Pons (tissue), 1 donor: ENCODE measurements around the gene SPIB.
"Not testable (repeated sequence)": the region's sequence is repeated elsewhere in the genome, so short reads cannot be mapped to it uniquely, and the experiment has no call there.

Experiments used
- DNase-seq: peaks from one replicate; pipeline ENCODE4 v3.0.0-alpha.2; 2016; ENCODE audit warnings: low spot score

Gene SPIB

GRCh38 chr19:50418176-50419021 is at the start of gene SPIB:
SPIB (plus strand) TSS chr19:50418938; CDS start chr19:50418963, 25 bp downstream.
- no peak for DNase-seq

DNA sequence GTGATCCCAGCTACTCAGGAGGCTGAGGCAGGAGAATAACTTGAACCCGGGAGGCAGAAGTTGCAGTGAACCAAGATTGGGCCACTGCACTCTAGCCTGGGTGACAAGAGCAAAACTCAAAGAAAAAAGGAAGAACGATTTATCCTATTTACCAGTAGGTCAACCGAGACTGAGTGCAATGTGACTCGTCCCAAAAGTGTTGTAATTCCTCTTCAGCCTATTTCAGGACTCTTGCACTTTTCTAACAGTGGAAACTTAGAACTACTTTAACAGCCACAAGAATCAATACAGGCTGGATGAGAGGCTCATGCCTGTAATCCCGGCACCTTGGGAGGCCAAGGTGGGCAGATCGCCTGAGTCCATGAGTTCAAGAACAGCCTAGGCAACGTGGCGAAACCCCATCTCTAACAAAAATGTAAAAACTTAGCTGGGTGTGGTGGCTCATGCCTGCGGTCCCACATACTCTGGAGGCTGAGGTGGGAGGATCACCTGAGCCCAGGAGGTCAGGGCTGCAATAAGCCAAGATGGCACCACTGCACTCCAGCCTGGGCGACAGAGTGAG is 46.7 kb upstream of the SPIB start:
- DNase-seq = no peak

GRCh38 chr19:50376166-50377050 is 42.3 kb upstream of the SPIB start, which contains the start of gene NR1H2:
NR1H2 (plus strand) TSS chr19:50376457; CDS start chr19:50377606, 1,149 bp downstream.
- DNase-seq = peak; percentile 98

GRCh38 chr19:50377051-50377461 is 41.7 kb upstream of the SPIB start:
- DNase-seq = no peak

- DNase-seq = no peak
Observed at GRCh38 chr19:50377517-50377916, 41.2 kb upstream of the SPIB start.

- DNase-seq = no peak
Observed at GRCh38 chr19:50378169-50378862, 40.4 kb upstream of the SPIB start.

- DNase-seq = no peak
Observed at GRCh38 chr19:50378863-50379236, 39.9 kb upstream of the SPIB start.

GRCh38 chr19:50379602-50380001 is 39.1 kb upstream of the SPIB start:
- DNase-seq = no peak

DNA sequence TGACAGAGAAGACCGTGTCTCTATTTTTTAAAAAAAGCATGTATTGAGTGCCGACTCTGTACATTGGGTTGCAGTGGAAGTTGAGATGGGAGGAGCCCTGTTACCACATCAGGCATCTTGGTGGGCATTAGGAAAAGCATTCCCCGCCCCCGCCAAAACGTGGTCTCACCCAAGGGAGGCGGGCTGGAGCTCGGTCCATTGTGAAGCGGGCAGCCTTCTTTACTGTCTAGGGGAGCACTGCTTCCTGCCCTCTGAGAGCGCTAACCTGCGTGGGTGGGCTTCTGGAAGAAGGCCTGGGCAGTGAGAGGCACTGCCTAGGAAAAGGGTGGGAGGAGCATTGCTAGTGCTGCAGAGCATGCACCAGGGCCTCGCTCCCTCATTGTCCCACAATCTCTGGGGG is 38.6 kb upstream of the SPIB start:
- DNase-seq = no peak

DNA sequence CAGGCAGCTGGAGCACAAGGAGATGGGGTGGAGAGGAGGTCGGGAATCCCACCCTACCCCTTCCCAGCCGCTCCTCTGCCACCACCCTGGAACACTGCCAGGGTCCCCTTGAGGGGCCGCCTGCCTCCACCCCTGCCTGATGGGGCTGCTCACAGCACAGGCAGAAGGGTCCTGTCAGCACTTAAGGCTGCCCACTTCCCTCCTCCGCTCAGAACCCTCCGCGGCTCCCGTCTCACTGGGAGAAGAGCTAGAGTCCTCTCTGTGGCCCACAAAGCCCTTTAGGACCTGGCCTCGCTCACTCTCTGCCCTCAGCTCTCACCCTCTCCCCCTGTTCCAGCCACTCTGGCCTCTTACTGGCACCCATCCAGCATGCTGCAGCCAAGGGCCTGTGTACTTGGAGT is 38.0 kb upstream of the SPIB start:
- no peak for DNase-seq

DNA sequence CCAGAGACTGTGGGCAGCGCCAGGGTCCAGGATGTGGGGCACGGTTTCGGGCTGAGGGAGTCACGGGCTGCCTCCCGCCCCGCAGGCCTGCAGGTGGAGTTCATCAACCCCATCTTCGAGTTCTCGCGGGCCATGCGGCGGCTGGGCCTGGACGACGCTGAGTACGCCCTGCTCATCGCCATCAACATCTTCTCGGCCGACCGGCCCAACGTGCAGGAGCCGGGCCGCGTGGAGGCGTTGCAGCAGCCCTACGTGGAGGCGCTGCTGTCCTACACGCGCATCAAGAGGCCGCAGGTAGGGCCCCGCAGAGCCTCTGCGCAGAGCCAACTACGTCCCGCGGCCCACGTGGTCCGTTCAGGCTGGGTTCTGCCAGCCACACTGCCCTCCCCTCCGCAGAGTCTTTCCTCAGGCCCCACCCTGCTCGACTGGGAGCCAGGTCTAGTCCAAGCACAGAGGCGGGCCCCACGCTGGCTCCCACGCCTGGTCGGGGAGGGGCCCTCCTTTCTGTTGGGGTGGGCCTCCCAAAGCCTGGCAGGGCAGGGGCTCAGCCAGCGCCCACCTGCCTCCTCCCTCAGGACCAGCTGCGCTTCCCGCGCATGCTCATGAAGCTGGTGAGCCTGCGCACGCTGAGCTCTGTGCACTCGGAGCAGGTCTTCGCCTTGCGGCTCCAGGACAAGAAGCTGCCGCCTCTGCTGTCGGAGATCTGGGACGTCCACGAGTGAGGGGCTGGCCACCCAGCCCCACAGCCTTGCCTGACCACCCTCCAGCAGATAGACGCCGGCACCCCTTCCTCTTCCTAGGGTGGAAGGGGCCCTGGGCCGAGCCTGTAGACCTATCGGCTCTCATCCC is 36.6 kb upstream of the SPIB start:
- no peak for DNase-seq

DNA sequence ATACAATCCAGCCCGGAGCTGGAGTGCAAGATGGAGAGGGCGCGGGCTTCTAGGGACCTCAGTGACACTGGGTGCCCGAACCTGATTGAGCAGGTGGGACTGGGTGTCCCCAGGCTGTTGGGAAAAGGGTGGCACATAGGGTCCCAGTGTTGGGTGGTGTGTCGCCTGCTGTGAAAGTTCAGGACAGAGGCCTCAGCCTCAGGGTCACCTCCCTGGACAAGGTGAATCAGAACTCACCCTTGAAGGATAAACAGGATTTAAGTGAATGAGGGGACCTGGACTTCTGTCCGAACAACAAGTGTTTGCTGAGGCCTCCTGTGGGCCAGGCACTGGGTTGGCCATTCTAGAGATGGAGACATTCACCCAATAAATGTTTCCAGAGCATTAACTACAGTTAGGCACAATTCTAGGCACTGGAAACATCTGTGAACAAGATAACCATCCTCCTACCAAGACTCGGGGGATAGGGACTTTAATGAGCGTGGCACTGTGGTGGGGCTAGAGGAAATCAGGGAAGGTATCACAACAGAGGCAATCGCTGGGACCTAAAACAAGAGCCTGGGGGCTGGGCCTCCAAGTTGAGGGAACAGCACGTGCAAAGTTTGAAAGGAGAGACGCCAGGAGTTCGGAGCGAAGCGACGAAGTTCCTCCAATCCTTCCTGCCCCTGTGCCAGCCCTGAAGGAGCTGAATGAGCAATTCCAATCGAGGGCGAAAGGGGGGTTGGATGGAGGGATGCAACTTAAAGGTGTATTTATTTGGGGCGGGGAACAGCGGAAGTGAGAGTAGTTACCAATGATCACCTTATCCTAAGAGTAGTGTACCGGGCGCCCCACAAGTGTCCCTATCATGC is 35.5 kb upstream of the SPIB start:
- no peak for DNase-seq

GRCh38 chr19:50383852-50384684 is 34.7 kb upstream of the SPIB start, which contains the start of gene POLD1:
POLD1 (plus strand) TSS chr19:50384347; CDS start chr19:50398852, 14,505 bp downstream.
- peak; percentile 92 for DNase-seq

- no peak for DNase-seq
Observed at GRCh38 chr19:50384685-50385535, 33.8 kb upstream of the SPIB start.

- DNase-seq = no peak
Observed at GRCh38 chr19:50387176-50387867, 31.4 kb upstream of the SPIB start.

GRCh38 chr19:50387868-50388245 is 30.9 kb upstream of the SPIB start:
- DNase-seq = no peak

DNA sequence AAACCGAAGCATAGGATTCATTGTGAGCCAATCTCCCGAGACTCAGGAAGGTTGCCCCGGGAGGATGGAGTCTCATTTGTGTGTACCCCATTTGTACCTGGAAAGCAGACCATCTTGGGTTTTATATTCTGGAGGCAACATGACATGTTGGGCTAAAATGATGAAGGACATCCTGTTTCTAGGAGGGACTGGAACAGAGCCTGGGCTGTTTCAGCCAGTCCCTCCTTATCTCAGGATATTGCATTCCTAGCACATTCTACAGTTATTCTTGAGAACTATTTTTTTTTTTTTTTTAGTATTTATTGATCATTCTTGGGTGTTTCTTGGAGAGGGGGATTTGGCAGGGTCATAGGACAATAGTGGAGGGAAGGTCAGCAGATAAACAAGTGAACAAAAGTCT is 28.4 kb upstream of the SPIB start:
- not testable (repeated sequence) for DNase-seq
